HG02610 (cell line): ENCODE data around the gene MEGF6.
"Not testable (repeated sequence)": the region's sequence is repeated elsewhere in the genome, so short reads cannot be mapped to it uniquely, and the experiment has no call there.

Experiments
- ATAC-seq: cut with Tn5 transposase; IDR thresholded peaks from one replicate; pipeline ENCODE4 v1.9.1; 2021; ENCODE audit warnings: mild to moderate bottlenecking, moderate library complexity; ENCODE audit not compliant: unreplicated experiment

The MEGF6 gene

GRCh38 chr1:3628445-3628844 is 17.1 kb upstream of the MEGF6 start:
- no peak for ATAC-seq

- no peak for ATAC-seq
Observed at GRCh38 chr1:3627515-3628253, 16.4 kb upstream of the MEGF6 start.

GRCh38 chr1:3626025-3626424 is 14.7 kb upstream of the MEGF6 start:
- no peak for ATAC-seq

GRCh38 chr1:3625151-3625907 is 14.0 kb upstream of the MEGF6 start:
- ATAC-seq = peak; percentile 16

- ATAC-seq = peak; percentile 89
Observed at GRCh38 chr1:3624200-3625136, 13.2 kb upstream of the MEGF6 start, which contains the start of gene TPRG1L. Gene TPRG1L (plus strand): TSS chr1:3625015. CDS start chr1:3625073, 58 bp downstream.

- ATAC-seq = no peak
Observed at GRCh38 chr1:3623441-3624199, 12.3 kb upstream of the MEGF6 start.

- ATAC-seq = not testable (repeated sequence)
Observed at GRCh38 chr1:3622102-3622501, 10.8 kb upstream of the MEGF6 start.

- ATAC-seq = not testable (repeated sequence)
Observed at GRCh38 chr1:3621151-3621671, 9.9 kb upstream of the MEGF6 start.

GRCh38 chr1:3620708-3621107 is 9.4 kb upstream of the MEGF6 start:
- ATAC-seq = no peak

GRCh38 chr1:3618881-3619671 is 7.8 kb upstream of the MEGF6 start:
- no peak for ATAC-seq

- ATAC-seq = no peak
Observed at GRCh38 chr1:3618531-3618880, 7.2 kb upstream of the MEGF6 start.

GRCh38 chr1:3617806-3618345 is 6.6 kb upstream of the MEGF6 start:
- no peak for ATAC-seq

- ATAC-seq = no peak
Observed at GRCh38 chr1:3616861-3617260, 5.6 kb upstream of the MEGF6 start.

GRCh38 chr1:3614755-3615742 is 3.7 kb upstream of the MEGF6 start:
- no peak for ATAC-seq

GRCh38 chr1:3612123-3612522 is 815 bp upstream of the MEGF6 start:
- ATAC-seq = no peak

GRCh38 chr1:3610527-3611169 is 660 bp downstream of the MEGF6 start:
- ATAC-seq = no peak

- no peak for ATAC-seq
Observed at GRCh38 chr1:3609769-3610526, 1.4 kb downstream of the MEGF6 start.
